ENCODE measurements around the gene THRA. TPM values are rescaled to one million over a fixed set of nuclear protein-coding genes. Genes with fewer than 3 reads are reported as not detected.

THRA gene
- total and polyA plus RNA-seq, 9 of the 15 experiments (the other 6 are each of a cell fraction or from before 2014, with no cell fraction given): 0.34 to 23.4 (median 12.7) TPM

DNA sequence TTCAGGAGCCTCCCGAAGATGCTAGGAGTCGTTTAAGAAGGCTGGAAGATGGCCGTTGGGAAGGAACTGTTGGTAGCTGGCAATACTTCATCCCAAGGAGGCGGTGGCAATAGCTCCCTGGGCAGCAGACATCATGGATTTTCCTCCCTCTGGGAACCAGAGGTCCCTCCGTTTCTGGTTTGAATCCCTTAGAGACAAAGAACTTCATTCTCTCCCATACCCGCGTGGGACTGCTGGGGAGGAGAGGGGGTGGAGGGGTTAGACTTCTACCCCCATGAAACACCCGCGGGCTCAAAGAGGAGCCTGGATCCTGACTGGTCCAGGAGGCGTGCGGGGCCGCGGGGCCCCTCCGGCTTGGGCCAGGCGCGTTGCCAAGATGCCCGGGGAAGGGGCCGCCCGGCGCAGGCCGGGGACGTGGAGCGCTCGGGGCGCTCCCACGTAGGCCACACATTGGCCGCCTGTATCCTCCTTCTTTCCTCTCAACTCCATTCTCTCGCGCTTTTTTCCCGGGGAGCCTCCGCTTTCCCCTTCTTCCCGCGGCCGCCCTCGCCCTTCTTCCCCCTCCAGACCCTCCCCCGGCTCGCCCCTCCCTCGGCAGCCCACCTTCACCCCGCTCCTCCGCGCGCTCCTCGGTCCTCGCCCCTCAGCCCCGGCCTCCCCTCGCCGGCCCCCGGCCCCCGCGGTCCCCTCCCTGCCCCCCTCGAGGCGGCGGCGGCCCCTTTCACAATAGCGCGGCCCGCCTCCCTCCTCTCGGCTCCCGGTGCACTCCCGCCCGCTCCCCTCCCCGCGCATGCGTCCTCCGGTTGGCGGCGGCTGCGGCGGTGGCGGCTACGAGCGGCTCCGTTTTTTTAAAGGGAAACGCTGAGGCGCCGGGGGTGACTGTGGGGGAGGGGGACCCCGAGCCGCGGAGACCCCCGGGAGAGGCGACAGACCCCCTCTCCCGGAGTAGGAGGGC, 58.7 kb downstream of the THRA start, which contains the start of gene MSL1:
TSS of gene MSL1 (plus strand) at position 791 of the 955 bp plus-strand sequence. CDS start 642 bp downstream, outside the sequence.
- Histone ChIP-seq H2AFZ (ENCODE audit: low read depth, low read length) (peak within 1 kb of the TSS; percentile 83), H3K4me1 (replicated peaks in 1 of 2; ENCODE audit: control insufficient read depth in 2 of 2, insufficient read depth in 2 of 2, low read length in 2 of 2) (peaks cover 15 to 25% of the 10 kb centered on the region in 2 experiments; a peak in 4 of 5 replicates), H4K20me1 (replicated peaks; ENCODE audit: control insufficient read depth, insufficient read depth, low read length) (no peaks in the 10 kb centered on the region; the same call in 1 of the 2 replicates), H3K4me3 (peak within 1 kb of the TSS; percentile 81), H3K9ac (ENCODE audit: insufficient read depth in 1 of 2, low read depth in 2 of 2, low read length in 2 of 2) (peak within 1 kb of the TSS; percentile 80 to 96), H3K9me1 (ENCODE audit: control insufficient read depth, insufficient read depth, low read length) (no peaks in the 10 kb centered on the region), H3K36me3 (ENCODE audit: control insufficient read depth, insufficient read depth, low read length) (peaks cover 18% of the 10 kb centered on the region; the same call in 2 of the 3 replicates), H3K27ac (ENCODE audit: extremely low read depth, low read depth, low read length) (peak within 1 kb of the TSS; percentile 95), H3K9me3 (replicated peaks; ENCODE audit: control insufficient read depth, insufficient read depth, low read depth, low read length) (no peaks in the 10 kb centered on the region), H3K79me2 (ENCODE audit: control insufficient read depth, insufficient read depth, low read length) (peaks cover 61% of the 10 kb centered on the region), H3K4me2 (ENCODE audit: insufficient read depth, low read length) (peak within 1 kb of the TSS; percentile 89), H3K27me3 (ENCODE audit: control insufficient read depth in 2 of 2, insufficient read depth in 2 of 2, low read length in 2 of 2) (no peaks in the 10 kb centered on the region)
- BruUV-seq (replicated peaks): TSS peak; percentile 84
- intact Hi-C loops (cut with micrococcal nuclease) (no loop called here), in situ Hi-C loops (cut with MboI) (no loop called here)
- WGBS (ENCODE audit: insufficient coverage, low coverage, missing lambda C conversion rate): under 1% methylated on average over 33 of the region's 82 CpGs
- DNase-seq (ENCODE audit: extremely low read depth in 1 of 4, low spot score in 3 of 4): peak; percentile 86 to 95 (median 94)
- CTCF ChIA-PET (ENCODE audit: low intra/inter-chr PET ratio): interaction anchor here (0.7 kb wide), 1 partner anchor 105 kb away, joined by 4 read pairs; no protein-coding TSS in a partner anchor
- ATAC-seq: peak; percentile 77
- POLR2A ChIA-PET: interaction anchor here (0.6 to 1.7 kb wide), 12 partner anchors 8 to 170 kb away, joined by 3 to 11 read pairs (median 3); partner anchors contain the start of genes CASC3 and NR1D1
- no peak for FAIRE-seq
- TF ChIP-seq POLR2G (IDR thresholded peaks at IDR 0.05; ENCODE audit: low read depth, low read length) (peak; percentile 84), NFRKB (IDR thresholded peaks at IDR 0.05; ENCODE audit: low read depth) (peak; percentile 46; the same call in 1 of the 2 replicates), ZFX (CRISPR knock-in tag; IDR thresholded peaks at IDR 0.05) (peak; percentile 44; the same call in 1 of the 2 replicates), HNRNPH1 (optimal IDR thresholded peaks at IDR 0.05; ENCODE audit: low read depth, low read length) (no peak), POLR2AphosphoS5 (IDR thresholded peaks at IDR 0.05; ENCODE audit: control insufficient read depth, insufficient read depth, low read depth, low read length) (peak; percentile 49), ATF7 (IDR thresholded peaks at IDR 0.05) (0 out of 2 replicates have a peak, but pooled peaks have one; percentile 14), TARDBP (IDR thresholded peaks at IDR 0.05) (no peak), RBFOX2 (IDR thresholded peaks at IDR 0.05; ENCODE audit: low read depth, low read length) (peak; percentile 82), MYC (IDR thresholded peaks at IDR 0.05; ENCODE audit: low read depth, low read length) (peak; percentile 9), MYC (CRISPR knock-in tag; IDR thresholded peaks at IDR 0.05; ENCODE audit: borderline replicate concordance, low read depth) (no peak), CEBPG (CRISPR knock-in tag; IDR thresholded peaks at IDR 0.05) (0 out of 2 replicates have a peak, but pooled peaks have one; percentile 15), CEBPG (tag; conservative IDR thresholded peaks at IDR 0.05 in 1 of 2, IDR thresholded peaks at IDR 0.05 in 1 of 2) (peak in 1 of 2 experiments; percentile 73; a peak in 3 of 4 replicates), ZNF695 (CRISPR knock-in tag; IDR thresholded peaks at IDR 0.05) (no peak), SIX5 (IDR thresholded peaks at IDR 0.05; ENCODE audit: borderline replicate concordance in 1 of 2, insufficient read depth in 1 of 2, low read depth in 1 of 2, low read length in 2 of 2) (no peak), ZNF436 (CRISPR knock-in tag; IDR thresholded peaks at IDR 0.05) (no peak), MEIS2 (IDR thresholded peaks at IDR 0.05; ENCODE audit: partially characterized antibody) (peak; percentile 37), ZNF282 (CRISPR knock-in tag; IDR thresholded peaks at IDR 0.05) (no peak), ZNF184 (CRISPR knock-in tag; IDR thresholded peaks at IDR 0.05) (no peak), POLR2A (conservative IDR thresholded peaks at IDR 0.05) (peak; percentile 64), KLF1 (tag; IDR thresholded peaks at IDR 0.05) (no peak)
- TF ChIP-seq, protein P1, sequence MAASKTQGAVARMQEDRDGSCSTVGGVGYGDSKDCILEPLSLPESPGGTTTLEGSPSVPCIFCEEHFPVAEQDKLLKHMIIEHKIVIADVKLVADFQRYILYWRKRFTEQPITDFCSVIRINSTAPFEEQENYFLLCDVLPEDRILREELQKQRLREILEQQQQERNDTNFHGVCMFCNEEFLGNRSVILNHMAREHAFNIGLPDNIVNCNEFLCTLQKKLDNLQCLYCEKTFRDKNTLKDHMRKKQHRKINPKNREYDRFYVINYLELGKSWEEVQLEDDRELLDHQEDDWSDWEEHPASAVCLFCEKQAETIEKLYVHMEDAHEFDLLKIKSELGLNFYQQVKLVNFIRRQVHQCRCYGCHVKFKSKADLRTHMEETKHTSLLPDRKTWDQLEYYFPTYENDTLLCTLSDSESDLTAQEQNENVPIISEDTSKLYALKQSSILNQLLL (CRISPR knock-in tag; IDR thresholded peaks at IDR 0.05; ENCODE audit: borderline replicate concordance): no peak

Measured in K562 (cell line).